Stimulated activated CD8-positive, alpha-beta memory T cell treated with anti-CD3 and anti-CD28 coated beads, Interleukin-15, amount 100 ng/mL, for 1 hour (primary cell): ENCODE measurements around the gene UBP1.
"Not testable (repeated sequence)": the region's sequence is repeated elsewhere in the genome, so short reads cannot be mapped to it uniquely, and the experiment has no call there.

Experiments
- DNase-seq: peaks from one replicate; pipeline ENCODE4 v3.0.0-alpha.2; 2020; ENCODE audit warnings: low read depth

Gene UBP1

DNA sequence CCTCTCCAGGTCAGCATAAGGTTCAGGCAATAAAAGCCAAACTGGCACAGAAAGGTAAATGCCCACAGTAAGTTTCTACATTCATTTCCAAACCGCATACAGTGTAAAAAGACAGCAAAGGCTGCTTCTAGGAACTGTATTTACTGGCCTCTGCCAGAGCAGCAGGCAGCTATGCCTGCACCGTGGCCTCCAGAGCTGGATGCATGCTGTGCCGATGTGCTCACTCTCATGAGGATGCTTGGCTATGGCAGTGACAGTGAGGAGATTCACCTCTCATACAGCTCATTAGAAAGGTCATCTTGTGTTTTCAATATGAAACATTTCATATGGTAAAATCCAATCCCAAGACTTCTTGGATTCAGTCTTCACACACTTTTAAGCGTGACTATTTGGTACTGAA, 50.3 kb downstream of the UBP1 start:
- no peak for DNase-seq

DNA sequence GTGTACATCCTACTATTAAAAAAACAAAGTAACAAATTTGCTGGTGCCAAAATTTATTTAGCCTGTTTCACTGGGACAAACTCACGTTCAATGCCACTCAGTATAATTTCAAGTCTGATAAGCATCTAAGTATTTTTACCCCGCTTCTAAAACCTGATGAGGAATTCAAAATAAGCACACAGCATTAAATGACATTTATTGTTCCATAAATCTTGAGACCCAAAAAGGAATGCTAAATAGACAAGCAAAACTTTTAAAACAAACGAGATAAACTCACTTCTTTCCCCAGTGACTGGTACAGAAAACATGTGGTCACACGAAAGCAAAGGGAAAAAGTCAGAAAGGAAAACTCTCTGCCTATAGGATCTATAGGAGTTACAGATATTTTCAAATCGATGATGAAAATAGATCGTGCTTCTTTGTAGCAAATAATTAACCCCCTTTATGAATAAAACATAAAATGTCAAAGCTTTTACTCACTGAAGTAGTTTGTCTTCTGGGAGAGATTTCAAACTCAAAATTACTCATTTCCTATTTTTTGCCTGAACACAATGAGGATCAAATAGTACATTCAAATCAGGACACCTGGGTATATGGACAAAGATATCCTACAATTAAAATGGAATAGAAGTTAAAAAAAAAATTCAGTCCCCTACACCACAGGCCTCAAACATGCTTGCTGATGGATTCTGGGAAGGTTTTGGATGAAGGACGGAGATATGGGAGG, 51.7 kb downstream of the UBP1 start:
- no peak for DNase-seq

GRCh38 chr3:33386631-33387030, 53.6 kb downstream of the UBP1 start:
- DNase-seq: no peak

DNA sequence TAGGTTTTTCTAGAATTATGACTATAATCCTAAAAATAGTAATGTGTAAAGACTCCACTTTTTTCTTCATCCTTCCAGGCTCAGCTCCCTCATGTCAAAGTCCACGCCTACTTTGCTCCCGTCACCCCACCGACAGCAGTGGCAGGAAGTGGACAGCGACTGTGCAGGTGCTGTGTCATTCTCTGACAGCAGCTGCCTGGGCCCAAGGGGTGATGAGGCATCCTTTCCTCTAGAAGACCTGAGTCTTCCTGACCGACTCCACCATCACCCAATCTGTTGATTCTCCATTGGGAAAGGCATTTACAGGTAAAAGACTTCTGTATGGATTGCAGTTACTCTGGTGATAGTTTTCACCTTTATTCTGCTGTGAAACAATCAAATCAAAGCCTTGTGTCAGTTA, 54.8 kb downstream of the UBP1 start:
- no peak for DNase-seq

- DNase-seq: no peak
Measured at GRCh38 chr3:33383951-33384350, 56.3 kb downstream of the UBP1 start.

GRCh38 chr3:33380653-33381052, 59.6 kb downstream of the UBP1 start:
- no peak for DNase-seq

GRCh38 chr3:33377931-33378330, 62.3 kb downstream of the UBP1 start:
- DNase-seq: no peak

- no peak for DNase-seq
Measured at GRCh38 chr3:33377489-33377888, 62.7 kb downstream of the UBP1 start.

DNA sequence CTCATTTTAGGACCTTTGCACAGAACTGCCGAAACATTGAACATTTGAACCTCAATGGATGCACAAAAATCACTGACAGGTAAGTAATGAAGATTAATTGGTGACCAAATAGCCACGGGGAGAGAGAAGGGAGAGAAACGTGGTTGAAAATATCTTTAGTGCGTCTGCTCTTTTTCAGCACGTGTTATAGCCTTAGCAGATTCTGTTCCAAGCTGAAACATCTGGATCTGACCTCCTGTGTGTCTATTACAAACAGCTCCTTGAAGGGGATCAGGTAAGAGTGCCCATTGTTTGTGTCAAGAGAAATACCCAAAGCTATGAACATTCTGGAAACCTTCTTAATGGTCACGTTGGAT, 67.1 kb downstream of the UBP1 start:
- DNase-seq: no peak

- DNase-seq: peak; percentile 15
Measured at GRCh38 chr3:33372218-33373081, 67.8 kb downstream of the UBP1 start.

DNA sequence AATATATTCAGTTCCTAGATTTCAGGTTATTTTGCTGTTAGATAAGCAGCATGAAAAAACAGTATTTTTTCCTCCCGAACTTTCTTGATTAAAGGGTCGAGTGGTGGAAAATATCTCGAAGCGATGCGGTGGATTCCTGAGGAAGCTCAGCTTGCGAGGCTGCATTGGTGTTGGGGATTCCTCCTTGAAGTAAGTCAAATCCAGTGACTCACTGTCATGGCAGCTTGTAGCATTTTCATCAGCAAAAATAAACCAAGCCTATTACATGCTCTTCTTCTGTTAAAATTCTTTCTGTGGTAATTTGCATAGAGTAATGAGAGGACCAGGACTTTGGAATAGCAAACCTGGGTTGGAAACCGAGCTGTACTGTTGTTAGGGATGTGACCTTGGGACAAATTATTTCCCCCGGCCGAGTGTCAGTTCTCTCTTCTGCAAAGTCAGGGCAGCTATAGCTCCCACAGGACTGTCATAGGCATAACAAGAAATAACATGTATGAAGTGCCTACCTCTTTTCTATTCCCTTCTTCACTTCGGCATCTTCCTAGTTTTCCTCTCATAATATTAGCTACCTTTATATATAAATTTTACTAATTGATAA, 75.6 kb downstream of the UBP1 start:
- DNase-seq: no peak

DNA sequence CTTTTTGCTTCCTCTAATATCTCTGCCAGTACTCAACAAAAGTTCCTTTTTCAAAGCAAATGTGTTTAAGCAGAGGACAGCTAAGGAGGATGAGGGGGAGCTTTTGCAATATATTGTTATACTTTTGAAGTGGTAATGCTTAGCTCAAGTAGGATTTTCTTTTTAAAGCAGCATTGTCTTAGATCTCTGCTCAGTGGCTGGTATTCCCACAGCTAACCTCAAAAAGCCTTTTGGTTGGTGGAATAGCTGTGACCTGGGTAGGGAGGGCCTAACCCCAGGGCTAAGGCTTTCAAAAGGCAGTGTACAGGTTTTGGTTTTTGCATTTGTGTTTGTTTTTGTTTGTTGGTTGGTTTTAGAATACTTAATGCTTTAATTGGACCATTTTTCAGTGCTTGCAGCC, 76.1 kb downstream of the UBP1 start:
- no peak for DNase-seq

GRCh38 chr3:33363113-33363800, 76.9 kb downstream of the UBP1 start:
- DNase-seq: no peak

GRCh38 chr3:33360136-33360825, 79.9 kb downstream of the UBP1 start:
- DNase-seq: no peak

- no peak for DNase-seq
Measured at GRCh38 chr3:33358172-33358781, 81.9 kb downstream of the UBP1 start.

GRCh38 chr3:33355611-33356010, 84.6 kb downstream of the UBP1 start:
- no peak for DNase-seq

DNA sequence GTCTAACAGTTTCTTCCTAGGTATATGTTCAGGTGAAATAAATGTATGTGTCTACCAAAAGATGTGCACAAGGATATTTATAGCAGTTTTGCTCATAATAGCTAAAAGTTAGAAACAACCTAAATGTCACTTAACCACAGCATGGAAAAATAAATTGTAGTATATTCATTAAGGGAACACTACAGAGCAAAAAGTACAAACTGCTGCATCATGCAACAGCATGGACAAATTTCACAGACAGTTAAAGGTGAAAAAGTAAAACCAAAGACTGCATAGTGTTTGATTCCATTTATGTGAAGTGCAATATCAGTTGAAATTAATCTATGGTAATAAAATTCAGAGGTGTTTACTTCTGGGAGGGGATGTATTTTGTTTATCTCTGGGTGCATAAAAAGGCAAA, 100.4 kb downstream of the UBP1 start:
- DNase-seq: no peak

GRCh38 chr3:33338936-33339465, 101.2 kb downstream of the UBP1 start:
- not testable (repeated sequence) for DNase-seq
